Suprapubic skin (tissue), 4 donors: Measurements from ENCODE around the gene WBP1L. TPM values are rescaled to one million over a fixed set of nuclear protein-coding genes. Genes with fewer than 3 reads are reported as not detected.

Experiments
- DNase-seq, 2 donors: peaks; one replicate each; pipeline ENCODE4 v3.0.0-alpha.2; 2019; ENCODE audit warnings: low spot score in 2 of 2
- H3K27ac ChIP-seq: fragments of 200-600 bp; sonication (generic); one replicate; pipeline ENCODE4 v1.5.1; 2019
- H3K27me3 ChIP-seq: fragments of 200-600 bp; sonication (generic); one replicate; pipeline ENCODE4 v1.5.1; 2019
- H3K36me3 ChIP-seq: fragments of 200-600 bp; sonication (generic); one replicate; pipeline ENCODE4 v1.5.1; 2019
- H3K4me1 ChIP-seq: fragments of 200-600 bp; sonication (generic); one replicate; pipeline ENCODE4 v1.5.1; 2019
- H3K4me3 ChIP-seq: fragments of 200-600 bp; sonication (generic); one replicate; pipeline ENCODE4 v1.5.1; 2019; ENCODE audit warnings: mild to moderate bottlenecking
- H3K9me3 ChIP-seq: fragments of 200-600 bp; sonication (generic); one replicate; pipeline ENCODE4 v1.5.1; 2019
- CTCF ChIP-seq, 2 donors: fragments of 200-600 bp in 1 of 2; fragments of 450-650 bp in 1 of 2; sonication (generic) in 1 of 2; IDR thresholded peaks; one replicate each; pipeline ENCODE4 v1.5.1; 2016 to 2019; ENCODE audit warnings: antibody characterized with exemption in 2 of 2, mild to moderate bottlenecking in 1 of 2, moderate library complexity in 1 of 2
- EP300 ChIP-seq: sonication (generic); formaldehyde crosslinking; IDR thresholded peaks from one replicate; pipeline ENCODE4 v1.6.1; 2017; ENCODE audit warnings: antibody characterized with exemption
- POLR2A ChIP-seq, 2 donors: fragments of 450-650 bp; IDR thresholded peaks; one replicate each; pipeline ENCODE4 v1.6.1; 2017; ENCODE audit warnings: antibody characterized with exemption in 2 of 2, mild to moderate bottlenecking in 2 of 2, moderate library complexity in 2 of 2
- POLR2AphosphoS5 ChIP-seq, 3 donors: sonication (generic); formaldehyde crosslinking; IDR thresholded peaks; one replicate each; pipeline ENCODE4 v1.6.1; 2017; ENCODE audit warnings: antibody characterized with exemption in 3 of 3
- WGBS: methylation state at CpG from one replicate; pipeline ENCODE4 v1.1.5; 2018; 5-methylcytosine and 5-hydroxymethylcytosine counted together
- total RNA-seq, 4 donors: library from RNA; depleted of rRNA; stranded (reverse); fragments of >200 nt; gene quantifications; one replicate each; pipeline ENCODE4 v1.1.0, GENCODE V29; 2016

The WBP1L gene
- total RNA-seq, 4 donors from 2014 or later, result 103 to 166 (median 125) TPM

DNA sequence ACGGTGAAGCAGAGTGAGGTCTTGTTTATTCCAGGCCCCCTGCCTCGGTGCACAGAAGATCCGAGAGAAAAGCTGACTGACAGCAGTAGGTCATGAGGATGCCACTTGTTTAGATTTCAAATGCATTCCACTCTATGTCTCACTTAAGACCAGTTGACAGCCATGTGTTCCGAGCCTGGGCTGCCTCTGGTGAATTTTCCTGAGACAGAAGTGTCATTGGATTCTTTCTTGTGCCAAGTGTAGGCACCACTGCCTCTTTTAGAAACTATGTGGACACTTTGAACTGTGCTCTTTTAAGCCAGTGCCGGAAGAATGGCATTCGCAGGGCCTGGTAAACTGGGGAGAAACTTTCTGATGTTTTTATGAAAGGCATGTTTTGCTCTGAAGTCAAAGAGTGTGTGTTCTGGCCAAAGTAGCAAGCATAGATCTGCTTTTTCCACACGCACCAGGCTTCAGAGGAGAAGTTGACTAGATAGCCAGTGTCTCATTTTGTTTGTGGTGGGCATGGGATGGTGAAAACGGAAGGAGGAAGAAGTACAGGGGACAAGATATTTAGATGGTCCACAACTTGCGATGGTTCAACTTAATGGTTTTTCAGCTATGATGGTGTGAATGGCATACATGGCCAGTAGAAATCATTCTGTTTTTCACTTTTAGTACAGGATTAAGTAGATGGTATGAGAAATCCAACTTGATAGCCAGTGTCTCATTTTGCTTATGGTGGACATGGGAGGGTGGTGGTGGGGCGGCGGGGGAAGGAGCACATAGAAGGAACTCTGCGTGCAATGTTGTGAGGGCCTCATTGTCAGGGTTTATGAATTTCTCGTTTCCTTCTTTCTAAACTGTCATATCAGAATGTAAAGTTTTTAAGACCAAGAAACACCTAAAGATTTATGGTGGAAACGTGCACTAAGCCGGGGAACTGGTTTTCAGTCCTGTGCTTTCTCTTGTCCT lies 52.0 kb downstream of the WBP1L start:
- TF ChIP-seq POLR2AphosphoS5 (IDR thresholded peaks at IDR 0.05), result no peak
- no peak for TF ChIP-seq POLR2A (IDR thresholded peaks at IDR 0.05)
- TF ChIP-seq CTCF (IDR thresholded peaks at IDR 0.05), result no peak
- no peak for TF ChIP-seq EP300
- H3K4me3 ChIP-seq, result no peak overlapping the region
- H3K9me3 ChIP-seq, result no peaks in the 10 kb centered on the region
- peaks cover 86% of the 10 kb centered on the region for H3K4me1 ChIP-seq
- DNase-seq, result no peak
- no peaks in the 10 kb centered on the region for H3K27me3 ChIP-seq
- peak overlapping the region; percentile 71 for H3K27ac ChIP-seq
- peaks cover 24% of the 10 kb centered on the region for H3K36me3 ChIP-seq
- 52% methylated on average over 15 of the region's 15 CpGs for WGBS

DNA sequence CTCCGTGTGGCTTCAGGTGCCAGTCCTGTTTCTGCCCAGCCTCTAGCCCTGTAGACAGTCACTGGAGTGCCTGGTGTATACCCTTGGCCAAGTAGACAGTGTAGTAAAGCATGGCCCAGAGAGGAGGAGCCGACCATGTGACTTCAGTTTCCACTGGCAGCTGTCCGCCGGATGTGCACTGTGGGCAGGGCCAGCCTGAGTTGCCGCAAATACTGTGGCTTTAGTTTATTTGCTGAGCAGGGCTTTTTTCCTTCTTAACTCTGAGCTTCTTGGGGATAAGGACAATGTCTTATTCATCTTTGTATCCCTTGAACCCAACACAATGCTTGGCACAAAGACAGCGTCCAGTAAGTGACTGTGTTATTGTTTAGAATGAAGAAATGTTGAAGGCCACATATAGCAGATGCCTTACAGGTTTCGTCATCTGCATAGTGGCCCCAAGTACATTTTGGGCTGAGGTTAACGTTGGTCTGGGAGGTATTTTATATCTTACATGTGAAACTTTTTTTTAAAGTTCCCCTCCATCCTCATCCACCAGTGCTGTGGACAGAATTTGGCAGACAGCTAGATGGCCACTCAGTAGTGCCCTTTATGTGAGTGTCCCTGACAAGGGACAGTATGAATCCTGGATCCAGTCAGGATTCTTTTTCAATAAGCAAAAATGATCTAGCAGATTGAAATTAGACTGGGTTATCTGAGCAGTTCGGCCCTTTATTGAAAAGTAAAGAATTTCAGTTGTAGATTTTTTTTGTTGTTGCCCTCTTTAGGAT lies 52.8 kb downstream of the WBP1L start:
- no peaks in the 10 kb centered on the region for H3K9me3 ChIP-seq
- H3K27me3 ChIP-seq, result no peaks in the 10 kb centered on the region
- H3K4me1 ChIP-seq, result peaks cover 90% of the 10 kb centered on the region
- H3K27ac ChIP-seq, result peak overlapping the region; percentile 71
- peak; percentile 93 to 94 for DNase-seq
- H3K4me3 ChIP-seq, result no peak overlapping the region
- peaks cover 24% of the 10 kb centered on the region for H3K36me3 ChIP-seq
- WGBS, result 20% methylated on average over 9 of the region's 9 CpGs
- TF ChIP-seq CTCF (IDR thresholded peaks at IDR 0.05), result no peak
- TF ChIP-seq POLR2AphosphoS5 (IDR thresholded peaks at IDR 0.05), result peak in 2 of 3 donors; percentile 48 to 64
- peak in 1 of 2 donors; percentile 35 for TF ChIP-seq POLR2A (IDR thresholded peaks at IDR 0.05)

DNA sequence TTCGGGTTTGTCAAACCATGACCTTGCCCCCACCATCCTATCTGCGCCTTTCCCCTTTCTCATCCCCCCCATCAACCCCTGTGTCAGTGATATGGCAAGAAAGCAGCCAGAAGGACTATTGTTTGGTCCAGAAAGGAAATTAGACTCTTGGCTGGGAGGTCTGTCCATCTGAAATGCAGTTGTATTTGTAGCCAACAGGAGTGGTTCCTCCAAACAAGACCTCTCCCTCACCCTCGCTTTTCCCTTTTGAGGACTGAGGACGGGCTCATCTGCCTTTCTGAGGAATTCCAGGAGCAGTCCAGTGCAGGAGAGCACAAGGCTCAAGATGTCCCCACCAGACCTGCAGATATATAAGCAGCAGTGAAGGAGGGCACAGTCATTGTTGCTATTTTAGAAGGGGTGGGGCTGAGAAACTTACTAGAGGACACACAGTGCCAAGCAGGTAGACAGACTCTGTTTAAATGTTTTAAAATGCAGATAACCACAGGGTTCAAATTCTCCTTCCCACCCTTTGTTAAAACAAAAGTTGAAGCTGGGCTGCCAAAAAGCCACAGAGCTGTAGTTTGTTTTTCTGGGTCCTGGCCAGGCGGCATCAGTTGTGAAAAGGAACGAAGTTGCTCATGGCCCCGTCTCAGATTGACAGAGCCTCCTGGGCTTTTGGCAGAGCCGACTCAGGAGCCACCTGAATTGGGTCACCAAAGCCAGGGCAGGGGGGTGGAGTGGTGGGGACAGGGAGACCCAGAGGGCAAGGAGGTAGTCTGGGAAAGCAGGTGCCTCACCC lies 56.1 kb downstream of the WBP1L start:
- peaks cover 83% of the 10 kb centered on the region for H3K4me1 ChIP-seq
- DNase-seq, result no peak
- peak overlapping the region; percentile 72 for H3K27ac ChIP-seq
- TF ChIP-seq POLR2A (IDR thresholded peaks at IDR 0.05) (no peak), POLR2AphosphoS5 (IDR thresholded peaks at IDR 0.05) (no peak), EP300 (no peak), CTCF (IDR thresholded peaks at IDR 0.05) (no peak)
- no peaks in the 10 kb centered on the region for H3K27me3 ChIP-seq
- H3K36me3 ChIP-seq, result peaks cover 24% of the 10 kb centered on the region
- no peak overlapping the region for H3K4me3 ChIP-seq
- no peaks in the 10 kb centered on the region for H3K9me3 ChIP-seq
- WGBS, result 53% methylated on average over 8 of the region's 8 CpGs

GRCh38 chr10:102800611-102801335 lies 57.0 kb downstream of the WBP1L start:
- no peaks in the 10 kb centered on the region for H3K9me3 ChIP-seq
- H3K27me3 ChIP-seq, result no peaks in the 10 kb centered on the region
- no peak for DNase-seq
- H3K4me3 ChIP-seq, result no peak overlapping the region
- 52% methylated on average over 10 of the region's 10 CpGs for WGBS
- peak overlapping the region; percentile 72 for H3K27ac ChIP-seq
- TF ChIP-seq EP300, result no peak
- no peak for TF ChIP-seq POLR2A (IDR thresholded peaks at IDR 0.05)
- TF ChIP-seq CTCF (IDR thresholded peaks at IDR 0.05), result no peak
- no peak for TF ChIP-seq POLR2AphosphoS5 (IDR thresholded peaks at IDR 0.05)
- peaks cover 24% of the 10 kb centered on the region for H3K36me3 ChIP-seq
- H3K4me1 ChIP-seq, result peaks cover 74% of the 10 kb centered on the region
